Adrenal gland (tissue), 19 donors: ENCODE results near the gene LARP4B. TPM values are rescaled to one million over a fixed set of nuclear protein-coding genes. Genes with fewer than 3 reads are reported as not detected.

Experiments
- DNase-seq, 7 donors: peaks; one replicate each; pipeline ENCODE4 v3.0.0-alpha.2; 2019 to 2020
- H3K27ac ChIP-seq, 5 donors: fragments of 200-600 bp; sonication (generic) in 4 of 5; 1 replicate in 3 of 5; 2 replicates in 2 of 5; pipeline versions ENCODE4 v1.5.1 to v1.8.0; 2016 to 2020; ENCODE audit warnings: mild to moderate bottlenecking in 1 of 5
- H3K27me3 ChIP-seq: fragments of 200-600 bp; 2 replicates; pipeline ENCODE4 v1.8.0; 2021
- H3K36me3 ChIP-seq, 2 donors: fragments of 200-600 bp; replicated peaks in 1 of 2; 1 replicate in 1 of 2; 2 replicates in 1 of 2; pipeline versions ENCODE4 v1.5.1 to v1.8.0; 2018 to 2022
- H3K4me1 ChIP-seq, 2 donors: fragments of 200-600 bp; replicated peaks in 1 of 2; 1 replicate in 1 of 2; 2 replicates in 1 of 2; pipeline versions ENCODE4 v1.5.1 to v1.8.0; 2018 to 2021
- H3K4me3 ChIP-seq, 4 donors: fragments of 200-600 bp; sonication (generic) in 3 of 4; one replicate each; pipeline ENCODE4 v1.5.1; 2016 to 2018
- H3K9me3 ChIP-seq, 3 donors: fragments of 200-600 bp; sonication (generic) in 1 of 3; replicated peaks in 1 of 3; 1 replicate in 2 of 3; 2 replicates in 1 of 3; pipeline versions ENCODE4 v1.5.1 to v1.8.0; 2016 to 2021
- POLR2A ChIP-seq, 2 donors: fragments of 450-650 bp; IDR thresholded peaks; one replicate each; pipeline ENCODE4 v1.6.1; 2017; ENCODE audit warnings: antibody characterized with exemption in 2 of 2, mild to moderate bottlenecking in 2 of 2, moderate library complexity in 1 of 2
- WGBS, 4 donors: extraction: QIAGEN DNeasy Blood & Tissue Kit in 2 of 4; methylation state at CpG; one replicate each; pipeline versions ENCODE4 v1.1.5 to v1.1.7; 2013 to 2017; 5-methylcytosine and 5-hydroxymethylcytosine counted together
- intact Hi-C, 2 donors: fragments of 100-400 bp; cut with DNase I; formaldehyde crosslinking; loops; one replicate each; pipeline versions ENCODE4 v1.14.1 to v1.15.0; 2022 to 2023
- long read RNA-seq, 10 donors: library from polyadenylated mRNA in 3 of 10; unstranded in 2 of 10; stranded (forward) in 1 of 10; transcript quantifications; one replicate each; pipeline ENCODE4 v2.0.0 and lab custom pipeline, GENCODE V29; 2021 to 2026
- polyA plus RNA-seq, 3 donors: library from polyadenylated mRNA; stranded (reverse); fragments of 200-250 nt in 2 of 3; fragments of 350-450 nt in 1 of 3; fragmentation: Illumina TruSeq in 1 of 3; extraction: RNeasy Lipid Tissue Mini Kit (QIAGEN cat#74804) in 1 of 3; gene quantifications; one replicate each; pipeline ENCODE4 v1.2.3, GENCODE V29; 2013 to 2014
- total RNA-seq, 9 donors: library from RNA; depleted of rRNA in 4 of 9; stranded (reverse); fragments of >200 nt in 4 of 9; fragments of 120-200 nt in 1 of 9; fragmentation: NEBNext Ultra II Directional in 1 of 9; extraction: Animal tissue kit (Norgen Biotek cat#: 25700) in 1 of 9; gene quantifications; one replicate each; pipeline versions ENCODE4 v1.1.0 to v1.2.4, GENCODE V29; 2013 to 2023
- TF ChIP-seq, protein P1 (sequence below), 6 experiments: fragments of 450-650 bp in 4 of 6; fragments of 200-600 bp in 2 of 6; sonication (generic) in 1 of 6; IDR thresholded peaks; 1 replicate in 5 of 6; 2 replicates in 1 of 6; pipeline versions ENCODE4 v1.5.1 to v1.8.0; 2016 to 2021; ENCODE audit warnings: antibody characterized with exemption in 6 of 6, mild to moderate bottlenecking in 2 of 6, moderate library complexity in 1 of 6
- donor health status: healthy with polysubstance abuse.
- donor health status: Bipolar disorder and iron deficiency.
- donor health status: DM: yes; HTN: yes; CAD: no.
- donor health status: DM: no; HTN: no; CAD: no.
- donor health status: DM: no; HTN: no; CAD: no.
- donor health status: DM: yes; HTN: yes; CAD: no.

Gene LARP4B
- total RNA-seq (100 to 1,000 TPM in 2 of 9 donors, 10 to 100 TPM in 7; 33.7 to 145 (median 80.0) TPM), polyA plus RNA-seq (10 to 100 TPM; 17.2 to 63.0 (median 18.1) TPM)
- long read RNA-seq, donor 1, full-length matches to known transcripts: 6 of 6 reads
- long read RNA-seq, donor 1, partial matches to known transcripts: 0 of 6 reads
- long read RNA-seq, donor 1, other reads (novel, unspliced or antisense): 0 of 6 reads
- long read RNA-seq, donor 2, full-length matches to known transcripts: 5 of 5 reads
- long read RNA-seq, donor 2, partial matches to known transcripts: 0 of 5 reads
- long read RNA-seq, donor 2, other reads (novel, unspliced or antisense): 0 of 5 reads
- long read RNA-seq, donor 3, full-length matches to known transcripts: 4 of 4 reads
- long read RNA-seq, donor 3, partial matches to known transcripts: 0 of 4 reads
- long read RNA-seq, donor 3, other reads (novel, unspliced or antisense): 0 of 4 reads
- long read RNA-seq, donor 4, partial matches to known transcripts: 0 of 14 reads
- long read RNA-seq, donor 4, other reads (novel, unspliced or antisense): 13 of 14 reads
- long read RNA-seq, donor 5, full-length matches to known transcripts: 1 of 18 reads
- long read RNA-seq, donor 5, partial matches to known transcripts: 6 of 18 reads
- long read RNA-seq, donor 5, other reads (novel, unspliced or antisense): 11 of 18 reads
- long read RNA-seq, donor 6, partial matches to known transcripts: 0 of 15 reads
- long read RNA-seq, donor 6, other reads (novel, unspliced or antisense): 15 of 15 reads
- long read RNA-seq, donor 7, partial matches to known transcripts: 6 of 7 reads
- long read RNA-seq, donor 7, other reads (novel, unspliced or antisense): 0 of 7 reads
- long read RNA-seq, donor 8, full-length matches to known transcripts: 12 of 17 reads
- long read RNA-seq, donor 8, partial matches to known transcripts: 5 of 17 reads
- long read RNA-seq, donor 8, other reads (novel, unspliced or antisense): 0 of 17 reads
- long read RNA-seq, donor 9: 0 reads
- long read RNA-seq, donor 10, full-length matches to known transcripts: 4 of 4 reads
- long read RNA-seq, donor 10, partial matches to known transcripts: 0 of 4 reads
- long read RNA-seq, donor 10, other reads (novel, unspliced or antisense): 0 of 4 reads

- Histone ChIP-seq H3K36me3 (peaks cover 0 to 2% of the 10 kb centered on the region in 2 donors), H3K4me3 (peak within 1 kb of the TSS in 3 of 4 donors; percentile 8 to 95 (median 70)), H3K27ac (peak within 1 kb of the TSS; percentile 74 to 100 (median 92)), H3K9me3 (no peaks in the 10 kb centered on the region), H3K27me3 (no peaks in the 10 kb centered on the region), H3K4me1 (peaks cover 21 to 30% of the 10 kb centered on the region in 2 donors)
- TF ChIP-seq POLR2A (IDR thresholded peaks at IDR 0.05): peak; percentile 80 to 96
- TF ChIP-seq, protein P1, sequence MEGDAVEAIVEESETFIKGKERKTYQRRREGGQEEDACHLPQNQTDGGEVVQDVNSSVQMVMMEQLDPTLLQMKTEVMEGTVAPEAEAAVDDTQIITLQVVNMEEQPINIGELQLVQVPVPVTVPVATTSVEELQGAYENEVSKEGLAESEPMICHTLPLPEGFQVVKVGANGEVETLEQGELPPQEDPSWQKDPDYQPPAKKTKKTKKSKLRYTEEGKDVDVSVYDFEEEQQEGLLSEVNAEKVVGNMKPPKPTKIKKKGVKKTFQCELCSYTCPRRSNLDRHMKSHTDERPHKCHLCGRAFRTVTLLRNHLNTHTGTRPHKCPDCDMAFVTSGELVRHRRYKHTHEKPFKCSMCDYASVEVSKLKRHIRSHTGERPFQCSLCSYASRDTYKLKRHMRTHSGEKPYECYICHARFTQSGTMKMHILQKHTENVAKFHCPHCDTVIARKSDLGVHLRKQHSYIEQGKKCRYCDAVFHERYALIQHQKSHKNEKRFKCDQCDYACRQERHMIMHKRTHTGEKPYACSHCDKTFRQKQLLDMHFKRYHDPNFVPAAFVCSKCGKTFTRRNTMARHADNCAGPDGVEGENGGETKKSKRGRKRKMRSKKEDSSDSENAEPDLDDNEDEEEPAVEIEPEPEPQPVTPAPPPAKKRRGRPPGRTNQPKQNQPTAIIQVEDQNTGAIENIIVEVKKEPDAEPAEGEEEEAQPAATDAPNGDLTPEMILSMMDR (IDR thresholded peaks at IDR 0.05): no peak
- whole genome bisulfite sequencing, 4 donors: 0 to 1% (median 0%) methylated on average over 14 to 134 of the region's 137 CpGs
- intact Hi-C loops: loop anchor here in 1 of 2 donors (10.0 kb wide), 1 partner anchor 53 kb away; the partner anchor contains the start of gene GTPBP4
- DNase-seq: peak; percentile 96 to 98 (median 97)
Observed at GRCh38 chr10:931326-932318, at the start of gene LARP4B. TSS of gene LARP4B (minus strand) at chr10:931705. CDS start at chr10:885721, 45,984 bp downstream.

GRCh38 chr10:980468-981093, 49.1 kb upstream of the LARP4B start:
- no peaks in the 10 kb centered on the region for H3K27me3 ChIP-seq
- H3K36me3 ChIP-seq: no peaks in the 10 kb centered on the region
- no peak overlapping the region for H3K27ac ChIP-seq
- H3K9me3 ChIP-seq: peaks cover 0 to 7% (median 0%) of the 10 kb centered on the region in 3 donors
- no peaks in the 10 kb centered on the region for H3K4me1 ChIP-seq
- intact Hi-C loops: loop anchor here in 1 of 2 donors (10.0 kb wide), 1 partner anchor 46 kb away; the partner anchor contains the start of gene LARP4B
- peak in 1 of 7 donors; percentile 15 for DNase-seq
- WGBS, 4 donors: 96 to 99% (median 97%) methylated on average over 5 of the region's 5 CpGs
- TF ChIP-seq, protein P1 (IDR thresholded peaks at IDR 0.05): no peak
- TF ChIP-seq POLR2A (IDR thresholded peaks at IDR 0.05): no peak
- no peak overlapping the region for H3K4me3 ChIP-seq

DNA sequence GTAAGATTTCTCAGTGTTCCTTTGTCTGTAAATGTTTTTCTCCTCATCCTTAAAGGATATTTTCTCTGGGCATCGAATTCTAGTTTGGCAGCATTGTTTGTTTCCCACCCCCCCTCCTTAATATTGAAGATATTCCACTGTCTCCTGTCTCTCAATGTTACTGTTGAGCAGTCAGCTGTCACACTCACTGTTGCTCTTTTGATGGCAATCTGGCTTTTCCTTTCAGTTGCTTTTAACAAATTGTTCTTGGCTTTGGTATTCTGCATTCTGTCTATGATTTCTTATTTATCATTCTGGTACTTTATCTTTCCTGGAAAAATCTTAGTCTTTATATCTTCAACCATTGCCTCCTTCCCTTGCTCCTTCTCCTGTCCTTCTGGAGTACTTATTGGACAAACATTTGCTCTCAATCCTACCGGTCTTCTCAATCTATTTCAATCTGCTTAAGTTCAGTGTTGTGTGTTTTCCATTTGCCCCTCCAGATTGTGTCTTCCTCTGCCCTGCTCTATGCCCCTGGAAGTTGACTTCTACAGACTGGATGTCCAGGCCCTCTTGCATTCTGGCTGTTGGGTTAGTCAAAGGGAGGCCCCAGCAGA, 47.4 kb upstream of the LARP4B start:
- 88 to 96% (median 91%) methylated on average over 2 of the region's 2 CpGs for WGBS, 4 donors
- H3K4me1 ChIP-seq: no peaks in the 10 kb centered on the region
- TF ChIP-seq, protein P1 (IDR thresholded peaks at IDR 0.05): no peak
- no peak for TF ChIP-seq POLR2A (IDR thresholded peaks at IDR 0.05)
- H3K4me3 ChIP-seq: no peak overlapping the region
- peaks cover 0 to 7% (median 0%) of the 10 kb centered on the region in 3 donors for H3K9me3 ChIP-seq
- DNase-seq: no peak
- H3K36me3 ChIP-seq: no peaks in the 10 kb centered on the region
- no peak overlapping the region for H3K27ac ChIP-seq
- no peaks in the 10 kb centered on the region for H3K27me3 ChIP-seq
- intact Hi-C loops: no loop called here
